Activated CD8-positive, alpha-beta memory T cell treated with anti-CD3 and anti-CD28 coated beads, Interleukin-2, amount 50 U/mL, for 4 hours (primary cell): ENCODE data around the gene FOXC1.

Experiments
- DNase-seq: peaks from one replicate; pipeline ENCODE4 v3.0.0-alpha.2; 2020

Gene FOXC1

GRCh38 chr6:1609648-1610496 is at the start of gene FOXC1:
FOXC1 (plus strand) TSS chr6:1609915; CDS start chr6:1610446, 531 bp downstream.
- DNase-seq: no peak

- no peak for DNase-seq
Measured at GRCh38 chr6:1560281-1561058, 49.2 kb upstream of the FOXC1 start.

- DNase-seq: no peak
Measured at GRCh38 chr6:1561355-1561754, 48.4 kb upstream of the FOXC1 start.

- DNase-seq: no peak
Measured at GRCh38 chr6:1562171-1562955, 47.4 kb upstream of the FOXC1 start.

GRCh38 chr6:1569377-1569776 is 40.3 kb upstream of the FOXC1 start:
- no peak for DNase-seq

GRCh38 chr6:1570848-1571247 is 38.9 kb upstream of the FOXC1 start:
- no peak for DNase-seq

- no peak for DNase-seq
Measured at GRCh38 chr6:1572892-1573291, 36.8 kb upstream of the FOXC1 start.

- DNase-seq: no peak
Measured at GRCh38 chr6:1574083-1574761, 35.5 kb upstream of the FOXC1 start.

GRCh38 chr6:1574890-1575209 is 34.9 kb upstream of the FOXC1 start:
- no peak for DNase-seq

- no peak for DNase-seq
Measured at GRCh38 chr6:1575210-1576041, 34.3 kb upstream of the FOXC1 start.

- no peak for DNase-seq
Measured at GRCh38 chr6:1576166-1576565, 33.5 kb upstream of the FOXC1 start.

GRCh38 chr6:1576711-1577110 is 33.0 kb upstream of the FOXC1 start:
- DNase-seq: no peak

- DNase-seq: no peak
Measured at GRCh38 chr6:1577146-1577680, 32.5 kb upstream of the FOXC1 start.

GRCh38 chr6:1577896-1578745 is 31.6 kb upstream of the FOXC1 start:
- no peak for DNase-seq

- DNase-seq: no peak
Measured at GRCh38 chr6:1579096-1579495, 30.6 kb upstream of the FOXC1 start.

- DNase-seq: no peak
Measured at GRCh38 chr6:1580109-1580508, 29.6 kb upstream of the FOXC1 start.

GRCh38 chr6:1580585-1580984 is 29.1 kb upstream of the FOXC1 start:
- DNase-seq: no peak

GRCh38 chr6:1581120-1581991 is 28.4 kb upstream of the FOXC1 start:
- no peak for DNase-seq

GRCh38 chr6:1584146-1584545 is 25.6 kb upstream of the FOXC1 start:
- no peak for DNase-seq
